GM21619 (cell line): ENCODE data around the gene MKRN2.
A peak's percentile ranks its signal among the peaks of the same experiment; 100 is the strongest.

Experiments used
- ATAC-seq: cut with Tn5 transposase; IDR thresholded peaks from one replicate; pipeline ENCODE4 v1.9.1; 2021; ENCODE audit not compliant: unreplicated experiment

The MKRN2 gene

GRCh38 chr3:12553921-12554391 is 2.9 kb upstream of the MKRN2 start:
- ATAC-seq, result no peak

- ATAC-seq, result no peak
Observed at GRCh38 chr3:12556314-12556689, 585 bp upstream of the MKRN2 start.

GRCh38 chr3:12557473-12558100 is 700 bp downstream of the MKRN2 start:
- no peak for ATAC-seq

GRCh38 chr3:12558706-12559105 is 1.8 kb downstream of the MKRN2 start:
- no peak for ATAC-seq

GRCh38 chr3:12559520-12559919 is 2.6 kb downstream of the MKRN2 start:
- ATAC-seq, result no peak

- peak; percentile 39 for ATAC-seq
Observed at GRCh38 chr3:12560505-12561190, 3.8 kb downstream of the MKRN2 start.

GRCh38 chr3:12561397-12561796 is 4.5 kb downstream of the MKRN2 start:
- no peak for ATAC-seq

GRCh38 chr3:12562451-12562850 is 5.6 kb downstream of the MKRN2 start:
- ATAC-seq, result no peak

- no peak for ATAC-seq
Observed at GRCh38 chr3:12566976-12567375, 10.1 kb downstream of the MKRN2 start.

- no peak for ATAC-seq
Observed at GRCh38 chr3:12568747-12569146, 11.9 kb downstream of the MKRN2 start.

- ATAC-seq, result no peak
Observed at GRCh38 chr3:12569836-12570235, 12.9 kb downstream of the MKRN2 start.

- no peak for ATAC-seq
Observed at GRCh38 chr3:12571986-12572385, 15.1 kb downstream of the MKRN2 start.

GRCh38 chr3:12574131-12574530 is 17.2 kb downstream of the MKRN2 start:
- no peak for ATAC-seq

- no peak for ATAC-seq
Observed at GRCh38 chr3:12574661-12575060, 17.8 kb downstream of the MKRN2 start.

GRCh38 chr3:12577379-12577778 is 20.5 kb downstream of the MKRN2 start:
- ATAC-seq, result no peak

- no peak for ATAC-seq
Observed at GRCh38 chr3:12578742-12579141, 21.9 kb downstream of the MKRN2 start.

- no peak for ATAC-seq
Observed at GRCh38 chr3:12579456-12579855, 22.6 kb downstream of the MKRN2 start.

- no peak for ATAC-seq
Observed at GRCh38 chr3:12579905-12580304, 23.0 kb downstream of the MKRN2 start.

GRCh38 chr3:12582730-12583129 is 25.8 kb downstream of the MKRN2 start:
- ATAC-seq, result no peak

GRCh38 chr3:12583280-12583679 is 26.4 kb downstream of the MKRN2 start:
- ATAC-seq, result no peak

GRCh38 chr3:12584083-12584482 is 27.2 kb downstream of the MKRN2 start:
- ATAC-seq, result no peak

GRCh38 chr3:12585181-12585580 is 28.3 kb downstream of the MKRN2 start:
- ATAC-seq, result no peak

- ATAC-seq, result no peak
Observed at GRCh38 chr3:12585970-12586369, 29.1 kb downstream of the MKRN2 start.
